ENCODE measurements around the gene SPG11.

SPG11 gene

DNA sequence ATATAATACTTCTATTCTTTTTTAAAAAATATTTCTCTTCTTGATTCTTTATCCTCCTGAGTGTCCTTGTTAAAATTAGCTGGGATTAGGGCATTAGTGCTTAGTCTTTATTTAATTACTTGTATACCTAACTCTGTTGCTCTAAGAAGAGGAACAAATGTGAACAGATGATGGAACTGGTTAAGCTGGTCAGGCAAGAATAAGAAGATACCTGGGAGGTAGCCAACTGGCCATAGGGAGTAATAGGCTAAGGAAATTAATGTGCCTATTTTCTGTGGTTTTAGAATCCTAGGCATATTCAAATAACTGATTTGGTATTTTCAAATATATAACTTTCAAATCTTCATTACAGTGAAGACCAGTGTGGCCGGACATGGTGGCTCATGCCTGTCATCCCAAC is 72.1 kb downstream of the SPG11 start:
- Histone ChIP-seq H3K36me3 (ENCODE audit: insufficient read depth, low read length) (peaks cover 42% of the 10 kb centered on the region; the same call in 1 of the 2 replicates), H3K4me3 (no peak overlapping the region), H3K27ac (no peak overlapping the region), H3K9me3 (ENCODE audit: low read depth, low read length) (no peaks in the 10 kb centered on the region), H3K9ac (ENCODE audit: insufficient read length) (no peak overlapping the region)
- no peak for DNase-seq (ENCODE audit: low read depth, low spot score)
- no peak for TF ChIP-seq EZH2 (IDR thresholded peaks at IDR 0.05)

- no peak for DNase-seq (ENCODE audit: low read depth, low spot score)
- Histone ChIP-seq H3K4me3 (no peak overlapping the region), H3K27ac (no peak overlapping the region), H3K36me3 (ENCODE audit: insufficient read depth, low read length) (peaks cover 53% of the 10 kb centered on the region), H3K9me3 (ENCODE audit: low read depth, low read length) (no peaks in the 10 kb centered on the region), H3K9ac (ENCODE audit: insufficient read length) (no peak overlapping the region)
- TF ChIP-seq EZH2 (IDR thresholded peaks at IDR 0.05) (no peak), FOXP2 (optimal IDR thresholded peaks at IDR 0.05; ENCODE audit: control extremely low read depth, extremely low read length, insufficient read depth) (no peak), POLR2AphosphoS5 (IDR thresholded peaks at IDR 0.05; ENCODE audit: borderline replicate concordance, low read depth, low read length) (no peak)
Measured at GRCh38 chr15:44588541-44588940, 74.9 kb downstream of the SPG11 start.

- no peak overlapping the region for H3K9ac ChIP-seq (ENCODE audit: insufficient read length)
- H3K27ac ChIP-seq: no peak overlapping the region
- TF ChIP-seq POLR2AphosphoS5 (IDR thresholded peaks at IDR 0.05; ENCODE audit: borderline replicate concordance, low read depth, low read length) (no peak), FOXP2 (optimal IDR thresholded peaks at IDR 0.05; ENCODE audit: control extremely low read depth, extremely low read length, insufficient read depth) (no peak), EZH2 (IDR thresholded peaks at IDR 0.05) (no peak)
- H3K36me3 ChIP-seq (ENCODE audit: insufficient read depth, low read length): peaks cover 61% of the 10 kb centered on the region
- no peak overlapping the region for H3K4me3 ChIP-seq
- DNase-seq (ENCODE audit: low read depth, low spot score): no peak
- H3K9me3 ChIP-seq (ENCODE audit: low read depth, low read length): no peaks in the 10 kb centered on the region
Measured at GRCh38 chr15:44585633-44586032, 77.8 kb downstream of the SPG11 start.

- H3K36me3 ChIP-seq (ENCODE audit: insufficient read depth, low read length): peaks cover 55% of the 10 kb centered on the region
- H3K27ac ChIP-seq: no peak overlapping the region
- no peak for DNase-seq (ENCODE audit: low read depth, low spot score)
- no peaks in the 10 kb centered on the region for H3K9me3 ChIP-seq (ENCODE audit: low read depth, low read length)
- no peak for TF ChIP-seq EZH2 (IDR thresholded peaks at IDR 0.05)
- no peak for TF ChIP-seq FOXP2 (optimal IDR thresholded peaks at IDR 0.05; ENCODE audit: control extremely low read depth, extremely low read length, insufficient read depth)
- TF ChIP-seq POLR2AphosphoS5 (IDR thresholded peaks at IDR 0.05; ENCODE audit: borderline replicate concordance, low read depth, low read length): no peak
- no peak overlapping the region for H3K9ac ChIP-seq (ENCODE audit: insufficient read length)
- H3K4me3 ChIP-seq: no peak overlapping the region
Measured at GRCh38 chr15:44584162-44584749, 79.2 kb downstream of the SPG11 start.

- H3K4me3 ChIP-seq: no peak overlapping the region
- H3K36me3 ChIP-seq (ENCODE audit: insufficient read depth, low read length): peaks cover 32% of the 10 kb centered on the region
- no peak for DNase-seq (ENCODE audit: low read depth, low spot score)
- no peak for TF ChIP-seq FOXP2 (optimal IDR thresholded peaks at IDR 0.05; ENCODE audit: control extremely low read depth, extremely low read length, insufficient read depth)
- TF ChIP-seq EZH2 (IDR thresholded peaks at IDR 0.05): no peak
- no peak for TF ChIP-seq POLR2AphosphoS5 (IDR thresholded peaks at IDR 0.05; ENCODE audit: borderline replicate concordance, low read depth, low read length)
- H3K27ac ChIP-seq: no peak overlapping the region
- H3K9me3 ChIP-seq (ENCODE audit: low read depth, low read length): no peaks in the 10 kb centered on the region
- H3K9ac ChIP-seq (ENCODE audit: insufficient read length): no peak overlapping the region
Measured at GRCh38 chr15:44580105-44580504, 83.4 kb downstream of the SPG11 start.

DNA sequence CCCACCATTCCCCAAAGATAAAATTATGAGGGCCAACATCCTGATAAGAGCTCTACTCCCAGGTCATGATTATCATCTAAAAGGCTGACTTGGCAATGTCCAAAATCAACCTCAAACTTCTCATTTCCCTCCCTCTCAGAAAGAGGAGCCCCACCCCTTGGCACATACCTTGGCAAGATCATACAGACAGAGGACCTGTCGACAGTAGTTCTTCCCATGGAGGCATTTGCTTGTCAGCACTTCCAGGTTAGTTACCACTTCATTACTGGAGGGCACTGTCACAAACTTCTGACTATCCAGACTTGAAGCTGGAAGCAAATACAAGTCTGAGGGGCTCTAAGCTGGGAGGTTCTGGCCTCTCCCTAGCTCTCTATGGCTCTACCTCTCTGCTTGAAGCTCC is 88.7 kb downstream of the SPG11 start:
- Histone ChIP-seq H3K27ac (no peak overlapping the region), H3K4me3 (no peak overlapping the region), H3K36me3 (ENCODE audit: insufficient read depth, low read length) (no peaks in the 10 kb centered on the region), H3K9me3 (ENCODE audit: low read depth, low read length) (no peaks in the 10 kb centered on the region), H3K9ac (ENCODE audit: insufficient read length) (no peak overlapping the region)
- TF ChIP-seq POLR2AphosphoS5 (IDR thresholded peaks at IDR 0.05; ENCODE audit: borderline replicate concordance, low read depth, low read length) (no peak), FOXP2 (optimal IDR thresholded peaks at IDR 0.05; ENCODE audit: control extremely low read depth, extremely low read length, insufficient read depth) (no peak), EZH2 (IDR thresholded peaks at IDR 0.05) (no peak)
- DNase-seq (ENCODE audit: low read depth, low spot score): no peak

GRCh38 chr15:44573386-44573785 is 90.1 kb downstream of the SPG11 start:
- no peak overlapping the region for H3K4me3 ChIP-seq
- TF ChIP-seq POLR2AphosphoS5 (IDR thresholded peaks at IDR 0.05; ENCODE audit: borderline replicate concordance, low read depth, low read length) (no peak), FOXP2 (optimal IDR thresholded peaks at IDR 0.05; ENCODE audit: control extremely low read depth, extremely low read length, insufficient read depth) (no peak), EZH2 (IDR thresholded peaks at IDR 0.05) (no peak)
- H3K36me3 ChIP-seq (ENCODE audit: insufficient read depth, low read length): peaks cover 3% of the 10 kb centered on the region; the same call in 1 of the 2 replicates
- no peak for DNase-seq (ENCODE audit: low read depth, low spot score)
- H3K27ac ChIP-seq: no peak overlapping the region
- H3K9ac ChIP-seq (ENCODE audit: insufficient read length): no peak overlapping the region
- H3K9me3 ChIP-seq (ENCODE audit: low read depth, low read length): no peaks in the 10 kb centered on the region

DNA sequence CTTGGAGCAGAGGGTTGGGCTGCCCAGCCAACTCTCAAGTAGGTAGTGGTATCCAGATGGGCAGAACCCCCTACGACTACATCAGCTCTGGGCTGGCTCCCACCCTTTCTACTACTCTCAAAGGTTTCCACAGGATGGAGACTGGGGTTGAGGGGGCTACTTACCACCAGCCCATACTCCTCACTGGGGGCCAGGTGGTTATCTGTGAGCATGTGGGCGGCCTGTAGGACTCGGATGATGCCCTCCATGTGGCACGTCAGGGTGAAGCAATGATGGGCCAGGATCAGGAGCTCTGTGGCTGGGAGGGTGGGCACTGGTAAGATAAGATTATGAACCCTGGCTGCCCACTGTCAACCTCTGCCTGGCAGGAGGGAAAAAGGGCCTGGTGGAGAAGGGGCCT is 93.1 kb downstream of the SPG11 start:
- Histone ChIP-seq H3K36me3 (ENCODE audit: insufficient read depth, low read length) (peaks cover 17% of the 10 kb centered on the region), H3K27ac (no peak overlapping the region)
- TF ChIP-seq EZH2 (IDR thresholded peaks at IDR 0.05) (no peak), POLR2AphosphoS5 (IDR thresholded peaks at IDR 0.05; ENCODE audit: borderline replicate concordance, low read depth, low read length) (no peak), FOXP2 (optimal IDR thresholded peaks at IDR 0.05; ENCODE audit: control extremely low read depth, extremely low read length, insufficient read depth) (no peak)

DNA sequence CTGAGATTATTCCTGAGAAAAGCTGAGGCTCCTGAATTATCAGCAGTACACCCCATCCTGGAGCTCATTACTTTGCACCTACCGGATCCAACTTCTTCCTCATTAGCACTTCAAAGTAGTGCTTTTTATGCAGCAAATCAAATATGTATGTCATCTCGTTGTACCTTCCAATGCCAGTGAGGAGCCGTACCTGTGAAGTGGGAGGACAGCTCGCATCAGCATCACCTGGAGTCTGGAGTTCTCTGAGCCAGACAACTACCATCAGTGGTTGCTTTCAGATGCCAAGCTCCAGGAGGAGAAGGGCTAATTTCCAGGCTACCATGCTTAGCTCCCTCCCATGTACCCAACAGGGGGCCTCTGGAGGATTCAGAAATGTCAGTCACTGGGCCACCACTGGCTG is 94.1 kb downstream of the SPG11 start:
- no peak for DNase-seq (ENCODE audit: low read depth, low spot score)
- Histone ChIP-seq H3K27ac (no peak overlapping the region), H3K4me3 (no peak overlapping the region), H3K9me3 (ENCODE audit: low read depth, low read length) (peaks cover 10% of the 10 kb centered on the region), H3K36me3 (ENCODE audit: insufficient read depth, low read length) (peaks cover 28% of the 10 kb centered on the region), H3K9ac (ENCODE audit: insufficient read length) (no peak overlapping the region)
- no peak for TF ChIP-seq FOXP2 (optimal IDR thresholded peaks at IDR 0.05; ENCODE audit: control extremely low read depth, extremely low read length, insufficient read depth)
- TF ChIP-seq EZH2 (IDR thresholded peaks at IDR 0.05): no peak
- no peak for TF ChIP-seq POLR2AphosphoS5 (IDR thresholded peaks at IDR 0.05; ENCODE audit: borderline replicate concordance, low read depth, low read length)

More for the DNA sequence above, 93.1 kb downstream of the SPG11 start:
- Histone ChIP-seq H3K9me3 (ENCODE audit: low read depth, low read length) (peaks cover 4% of the 10 kb centered on the region; the same call in 1 of the 2 replicates), H3K4me3 (no peak overlapping the region), H3K9ac (ENCODE audit: insufficient read length) (no peak overlapping the region)
- DNase-seq (ENCODE audit: low read depth, low spot score): no peak

All from SK-N-MC (cell line).